AG04449 (cell line): ENCODE results near the gene CADPS2.

ENCODE experiments used
- CTCF ChIA-PET: fragments of 350-600 bp; formaldehyde crosslinking; extraction: SDS; loops from one replicate; lab custom pipeline; 2021; ENCODE audit warnings: antibody characterized with exemption; lab: Yijun Ruan, JAX
- POLR2A ChIA-PET: fragments of 400-600, 350-600 bp; formaldehyde crosslinking; extraction: SDS; loops from one replicate; lab custom pipeline; 2020; ENCODE audit warnings: antibody characterized with exemption, inconsistent platforms; lab: Yijun Ruan, JAX
- DNase-seq: peaks from one replicate; pipeline ENCODE4 v3.0.0-alpha.2; 2010; ENCODE audit warnings: low read depth, low spot score
- H3K4me3 ChIP-seq: 2 replicates; pipeline ENCODE4 v1.5.1; 2011; ENCODE audit warnings: low read depth, mild to moderate bottlenecking, control low read depth, low read length
- CTCF ChIP-seq: IDR thresholded peaks from one replicate; pipeline ENCODE4 v1.5.1; 2011; ENCODE audit warnings: mild to moderate bottlenecking, moderate library complexity, low read length, control low read depth, inconsistent platforms; ENCODE audit not compliant: insufficient read depth; ENCODE audit errors: missing control alignments

Gene CADPS2

GRCh38 chr7:122546496-122546895, 339.8 kb downstream of the CADPS2 start:
- H3K4me3 ChIP-seq, result no peak overlapping the region
- DNase-seq, result no peak
- TF ChIP-seq CTCF, result no peak
- POLR2A ChIA-PET, result no interaction called here
- CTCF ChIA-PET, result no interaction called here

- ChIA-PET POLR2A (no interaction called here), CTCF (no interaction called here)
- DNase-seq, result no peak
- H3K4me3 ChIP-seq, result no peak overlapping the region
- no peak for TF ChIP-seq CTCF
Measured at GRCh38 chr7:122544463-122544862, 341.8 kb downstream of the CADPS2 start.

- no peak for DNase-seq
- H3K4me3 ChIP-seq, result no peak overlapping the region
- ChIA-PET POLR2A (no interaction called here), CTCF (no interaction called here)
- no peak for TF ChIP-seq CTCF
Measured at GRCh38 chr7:122543891-122544290, 342.4 kb downstream of the CADPS2 start.

GRCh38 chr7:122543166-122543565, 343.1 kb downstream of the CADPS2 start:
- POLR2A ChIA-PET, result no interaction called here
- no peak overlapping the region for H3K4me3 ChIP-seq
- TF ChIP-seq CTCF, result no peak
- no peak for DNase-seq
- CTCF ChIA-PET, result no interaction called here

GRCh38 chr7:122535086-122535485, 351.2 kb downstream of the CADPS2 start:
- CTCF ChIA-PET, result interaction anchor here (1.5 kb wide), 1 partner anchor 442 kb away, joined by 4 read pairs; no protein-coding TSS in a partner anchor
- POLR2A ChIA-PET, result no interaction called here
- no peak for DNase-seq
- no peak overlapping the region for H3K4me3 ChIP-seq
- TF ChIP-seq CTCF, result no peak

- DNase-seq, result no peak
- ChIA-PET CTCF (interaction anchor here (0.8 to 2.3 kb wide), 8 partner anchors 10 to 440 kb away, joined by 3 to 17 read pairs (median 4); no protein-coding TSS in a partner anchor), POLR2A (no interaction called here)
- no peak for TF ChIP-seq CTCF
- H3K4me3 ChIP-seq, result no peak overlapping the region
Measured at GRCh38 chr7:122532406-122533269, 353.6 kb downstream of the CADPS2 start.
